22Rv1 (cell line): ENCODE data around the gene STAT1.

Source experiments
- H3K27ac ChIP-seq: fragments of 450-650 bp; 2 replicates; pipeline ENCODE4 v1.5.1; 2017
- CTCF ChIP-seq: fragments of 450-650 bp; IDR thresholded peaks from 2 replicates; pipeline ENCODE4 v1.5.1; 2017; ENCODE audit warnings: mild to moderate bottlenecking
- ZFX ChIP-seq: fragments of 450-650 bp; IDR thresholded peaks from 2 replicates; pipeline ENCODE4 v1.6.1; 2017; ENCODE audit warnings: antibody characterized with exemption, borderline replicate concordance

Gene STAT1

GRCh38 chr2:190970873-190971506 is 43.0 kb downstream of the STAT1 start:
- no peak overlapping the region for H3K27ac ChIP-seq
- TF ChIP-seq CTCF (no peak), ZFX (no peak)

DNA sequence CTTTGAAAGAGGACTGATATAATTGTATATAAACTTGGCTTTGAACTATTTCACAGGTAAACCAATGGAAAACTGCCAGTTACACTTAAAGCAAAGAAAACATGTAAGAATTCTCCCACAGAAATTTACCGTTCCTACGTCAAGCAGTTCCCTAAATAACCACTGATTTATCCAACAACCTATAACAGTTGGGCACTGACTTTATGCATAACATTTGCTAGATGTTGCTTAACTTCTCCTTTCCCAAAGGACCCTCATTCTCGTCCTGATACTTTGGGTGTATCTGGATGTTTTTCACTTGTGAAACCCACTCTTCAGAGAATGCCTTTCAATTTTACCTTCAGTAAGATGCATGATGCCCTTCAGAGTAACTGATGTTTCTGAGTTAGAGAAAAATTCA is 43.8 kb downstream of the STAT1 start:
- TF ChIP-seq ZFX (no peak), CTCF (no peak)
- no peak overlapping the region for H3K27ac ChIP-seq

GRCh38 chr2:190968522-190968921 is 45.4 kb downstream of the STAT1 start:
- TF ChIP-seq CTCF (no peak), ZFX (no peak)

GRCh38 chr2:190965580-190966222 is 48.3 kb downstream of the STAT1 start:
- no peak for TF ChIP-seq ZFX
- no peak for TF ChIP-seq CTCF

More at GRCh38 chr2:190968522-190968921, 45.4 kb downstream of the STAT1 start:
- H3K27ac ChIP-seq, result no peak overlapping the region

DNA sequence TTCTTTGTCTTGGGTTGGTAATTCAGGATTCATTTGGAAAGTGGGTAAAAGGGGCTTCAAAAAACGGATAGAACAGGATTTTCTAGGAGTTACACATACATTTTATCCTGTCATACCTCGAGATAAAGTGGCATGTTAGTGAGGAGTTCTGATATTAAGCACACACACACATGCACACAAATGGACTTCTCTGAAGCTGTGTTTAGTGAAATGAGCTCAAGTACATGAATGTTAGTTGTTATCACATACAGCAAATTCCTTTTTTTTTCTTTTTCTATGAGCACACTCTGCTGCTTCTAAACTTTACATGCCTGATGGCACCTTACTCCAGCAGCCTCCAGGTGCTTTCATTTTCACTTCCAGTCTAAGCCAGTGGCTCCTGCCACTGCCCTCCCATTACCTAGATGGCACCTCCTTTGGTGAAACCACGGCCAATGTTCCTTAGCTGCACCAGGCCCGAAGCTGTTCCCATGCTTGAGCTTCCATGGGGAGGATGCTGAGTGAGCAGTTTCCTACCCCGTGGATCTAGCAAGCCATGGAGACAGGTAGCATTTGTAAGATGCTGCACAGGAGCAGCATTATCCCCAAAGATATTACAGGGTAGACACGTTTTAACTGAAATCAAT is 49.7 kb downstream of the STAT1 start:
- H3K27ac ChIP-seq, result no peak overlapping the region

More at GRCh38 chr2:190965580-190966222, 48.3 kb downstream of the STAT1 start:
- no peak overlapping the region for H3K27ac ChIP-seq

GRCh38 chr2:190963088-190963487 is 50.9 kb downstream of the STAT1 start:
- no peak for TF ChIP-seq CTCF
- no peak for TF ChIP-seq ZFX
- H3K27ac ChIP-seq, result no peak overlapping the region

More for the DNA sequence above, 49.7 kb downstream of the STAT1 start:
- TF ChIP-seq CTCF, result no peak
- no peak for TF ChIP-seq ZFX
